PC-9 (cell line): ENCODE measurements around the gene KRTAP10-5. TPM values are rescaled to one million over a fixed set of nuclear protein-coding genes. Genes with fewer than 3 reads are reported as not detected.

ENCODE experiments used
- BruUV-seq: library from RNA; stranded (reverse); fragments of 400-500 nt; replicated peaks from 2 replicates; lab custom pipeline; 2021; lab: Mats Ljungman, UMichigan
- CTCF ChIA-PET: fragments of 300-600 bp; sonication (Branson Sonifier 250); formaldehyde crosslinking; loops from one replicate; lab custom pipeline; 2022; ENCODE audit warnings: antibody characterized with exemption; lab: Charles Lee
- POLR2A ChIA-PET: fragments of 300-600 bp; sonication (Branson Sonifier 250); formaldehyde crosslinking; loops from one replicate; lab custom pipeline; 2022; ENCODE audit warnings: antibody characterized with exemption; ENCODE audit not compliant: unreplicated experiment; lab: Charles Lee
- DNase-seq, 2 experiments: peaks; one replicate each; pipeline versions ENCODE4 v3.0.0 to v3.0.0-alpha.2; 2015 to 2022; ENCODE audit warnings: mixed read lengths in 1 of 2
- H2AFZ ChIP-seq: fragments of 200-600 bp; sonication (generic); 2 replicates; pipeline ENCODE4 v1.8.1; 2017; ENCODE audit warnings: antibody characterized with exemption
- H3F3A ChIP-seq: fragments of 200-600 bp; sonication (generic); 2 replicates; pipeline ENCODE4 v1.8.1; 2017; ENCODE audit warnings: antibody characterized with exemption, mild to moderate bottlenecking, low read depth; ENCODE audit not compliant: insufficient read depth
- H3K27ac ChIP-seq: fragments of 200-600 bp; sonication (generic); 2 replicates; pipeline ENCODE4 v1.6.1; 2016; ENCODE audit warnings: mixed run types
- H3K27me3 ChIP-seq: fragments of 200-600 bp; sonication (generic); 2 replicates; pipeline ENCODE4 v1.6.1; 2016; ENCODE audit warnings: low read depth, mixed run types; ENCODE audit not compliant: insufficient read depth
- H3K36me3 ChIP-seq: fragments of 200-600 bp; sonication (generic); 2 replicates; pipeline ENCODE4 v1.6.1; 2016; ENCODE audit warnings: low read depth, mixed run types
- H3K4me1 ChIP-seq: fragments of 200-600 bp; sonication (generic); replicated peaks from 2 replicates; pipeline ENCODE4 v1.6.1; 2016; ENCODE audit warnings: mixed run types; ENCODE audit not compliant: insufficient read depth
- H3K4me2 ChIP-seq: fragments of 200-600 bp; sonication (generic); 2 replicates; pipeline ENCODE4 v1.6.1; 2017; ENCODE audit warnings: mixed run types
- H3K4me3 ChIP-seq: fragments of 200-600 bp; sonication (generic); 2 replicates; pipeline ENCODE4 v1.6.1; 2016; ENCODE audit warnings: mixed run types
- H3K79me2 ChIP-seq: fragments of 200-600 bp; sonication (generic); 2 replicates; pipeline ENCODE4 v1.6.1; 2017; ENCODE audit warnings: low read depth, mixed run types
- H3K9me2 ChIP-seq: fragments of 200-600 bp; sonication (generic); 2 replicates; pipeline ENCODE4 v1.8.1; 2017; ENCODE audit warnings: mild to moderate bottlenecking; ENCODE audit not compliant: insufficient read depth
- H3K9me3 ChIP-seq: fragments of 200-600 bp; sonication (generic); 2 replicates; pipeline ENCODE4 v1.8.1; 2016; ENCODE audit warnings: low read depth; ENCODE audit not compliant: insufficient read depth
- H4K20me1 ChIP-seq: fragments of 200-600 bp; sonication (generic); 2 replicates; pipeline ENCODE4 v1.8.1; 2017; ENCODE audit not compliant: insufficient read depth
- EZH2 ChIP-seq: fragments of 200-600 bp; sonication (generic); IDR thresholded peaks from 2 replicates; pipeline ENCODE4 v1.8.0; 2017; ENCODE audit warnings: antibody characterized with exemption, low read depth
- intact Hi-C: fragments of 100-400 bp; cut with micrococcal nuclease; formaldehyde crosslinking; loops from one replicate; pipeline ENCODE4 v1.10.0; 2022; ENCODE audit not compliant: unreplicated experiment
- total RNA-seq: library from RNA; stranded (reverse); gene quantifications from 2 replicates; pipeline ENCODE4 v1.2.3, GENCODE V29; 2021
- TF ChIP-seq, protein P1 (sequence below): fragments of 200-600 bp; sonication (generic); conservative IDR thresholded peaks from 2 replicates; pipeline ENCODE4 v1.6.1; 2017; ENCODE audit warnings: mixed run types, antibody characterized with exemption, mild to moderate bottlenecking, moderate library complexity

KRTAP10-5 gene
- total RNA-seq, 1 experiment from 2014 or later: not detected

DNA sequence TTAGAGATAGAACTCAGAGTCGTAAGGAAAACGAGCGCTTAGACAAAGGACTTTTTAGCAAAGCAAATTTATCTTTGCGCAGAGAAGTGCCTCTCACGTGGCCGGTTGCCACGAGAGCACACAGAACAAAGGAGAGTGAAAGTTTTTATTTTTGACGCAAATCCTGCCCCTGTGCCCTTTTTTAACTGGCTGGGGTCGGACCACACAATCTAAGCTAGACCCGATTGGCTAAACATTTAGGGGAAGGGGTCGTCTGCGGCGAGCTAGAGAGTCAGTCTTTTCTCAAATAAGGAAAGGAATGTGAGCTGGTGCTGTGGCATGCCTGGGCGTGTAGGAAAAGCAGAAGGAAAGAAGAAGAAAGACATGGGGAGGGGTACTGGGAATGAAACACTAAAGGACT lies 31.5 kb downstream of the KRTAP10-5 start:
- Histone ChIP-seq H3F3A (no peaks in the 10 kb centered on the region), H3K9me2 (no peaks in the 10 kb centered on the region), H3K4me2 (no peak overlapping the region), H3K79me2 (no peaks in the 10 kb centered on the region), H3K4me1 (no peaks in the 10 kb centered on the region), H2AFZ (no peak overlapping the region), H3K4me3 (no peak overlapping the region), H4K20me1 (no peaks in the 10 kb centered on the region), H3K36me3 (no peaks in the 10 kb centered on the region), H3K27me3 (peaks cover 56% of the 10 kb centered on the region), H3K27ac (no peak overlapping the region), H3K9me3 (no peaks in the 10 kb centered on the region)
- no peak for DNase-seq
- intact Hi-C loops: no loop called here
- BruUV-seq: no TSS peak
- CTCF ChIA-PET: no interaction called here
- POLR2A ChIA-PET: no interaction called here
- TF ChIP-seq, protein P1, sequence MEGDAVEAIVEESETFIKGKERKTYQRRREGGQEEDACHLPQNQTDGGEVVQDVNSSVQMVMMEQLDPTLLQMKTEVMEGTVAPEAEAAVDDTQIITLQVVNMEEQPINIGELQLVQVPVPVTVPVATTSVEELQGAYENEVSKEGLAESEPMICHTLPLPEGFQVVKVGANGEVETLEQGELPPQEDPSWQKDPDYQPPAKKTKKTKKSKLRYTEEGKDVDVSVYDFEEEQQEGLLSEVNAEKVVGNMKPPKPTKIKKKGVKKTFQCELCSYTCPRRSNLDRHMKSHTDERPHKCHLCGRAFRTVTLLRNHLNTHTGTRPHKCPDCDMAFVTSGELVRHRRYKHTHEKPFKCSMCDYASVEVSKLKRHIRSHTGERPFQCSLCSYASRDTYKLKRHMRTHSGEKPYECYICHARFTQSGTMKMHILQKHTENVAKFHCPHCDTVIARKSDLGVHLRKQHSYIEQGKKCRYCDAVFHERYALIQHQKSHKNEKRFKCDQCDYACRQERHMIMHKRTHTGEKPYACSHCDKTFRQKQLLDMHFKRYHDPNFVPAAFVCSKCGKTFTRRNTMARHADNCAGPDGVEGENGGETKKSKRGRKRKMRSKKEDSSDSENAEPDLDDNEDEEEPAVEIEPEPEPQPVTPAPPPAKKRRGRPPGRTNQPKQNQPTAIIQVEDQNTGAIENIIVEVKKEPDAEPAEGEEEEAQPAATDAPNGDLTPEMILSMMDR: no peak
- no peak for TF ChIP-seq EZH2

- Histone ChIP-seq H3K36me3 (no peaks in the 10 kb centered on the region), H3K9me3 (no peaks in the 10 kb centered on the region), H3K4me3 (no peak overlapping the region), H2AFZ (no peak overlapping the region), H3K27ac (no peak overlapping the region), H3K79me2 (no peaks in the 10 kb centered on the region), H3K9me2 (no peaks in the 10 kb centered on the region), H3K4me2 (no peak overlapping the region), H3F3A (no peaks in the 10 kb centered on the region), H3K27me3 (peaks cover 50% of the 10 kb centered on the region), H4K20me1 (no peaks in the 10 kb centered on the region), H3K4me1 (no peaks in the 10 kb centered on the region)
- no TSS peak for BruUV-seq
- no peak for TF ChIP-seq EZH2
- CTCF ChIA-PET: no interaction called here
- intact Hi-C loops: no loop called here
- POLR2A ChIA-PET: no interaction called here
- no peak for DNase-seq
Observed at GRCh38 chr21:44548381-44548780, 32.0 kb downstream of the KRTAP10-5 start.

GRCh38 chr21:44547656-44548331 lies 32.6 kb downstream of the KRTAP10-5 start:
- CTCF ChIA-PET: no interaction called here
- POLR2A ChIA-PET: no interaction called here
- H3K4me3 ChIP-seq: no peak overlapping the region
- peaks cover 2% of the 10 kb centered on the region; the same call in 1 of the 2 replicates for H3K9me3 ChIP-seq
- H3F3A ChIP-seq: no peaks in the 10 kb centered on the region
- DNase-seq: no peak
- H3K9me2 ChIP-seq: no peaks in the 10 kb centered on the region
- no peaks in the 10 kb centered on the region for H3K36me3 ChIP-seq
- no peaks in the 10 kb centered on the region for H3K79me2 ChIP-seq
- no peak overlapping the region for H2AFZ ChIP-seq
- no peaks in the 10 kb centered on the region for H3K4me1 ChIP-seq
- no peak overlapping the region for H3K27ac ChIP-seq
- BruUV-seq: no TSS peak
- H3K27me3 ChIP-seq: peaks cover 46% of the 10 kb centered on the region
- no peaks in the 10 kb centered on the region for H4K20me1 ChIP-seq
- TF ChIP-seq EZH2: no peak
- TF ChIP-seq, protein P1: no peak
- no peak overlapping the region for H3K4me2 ChIP-seq
- intact Hi-C loops: no loop called here

DNA sequence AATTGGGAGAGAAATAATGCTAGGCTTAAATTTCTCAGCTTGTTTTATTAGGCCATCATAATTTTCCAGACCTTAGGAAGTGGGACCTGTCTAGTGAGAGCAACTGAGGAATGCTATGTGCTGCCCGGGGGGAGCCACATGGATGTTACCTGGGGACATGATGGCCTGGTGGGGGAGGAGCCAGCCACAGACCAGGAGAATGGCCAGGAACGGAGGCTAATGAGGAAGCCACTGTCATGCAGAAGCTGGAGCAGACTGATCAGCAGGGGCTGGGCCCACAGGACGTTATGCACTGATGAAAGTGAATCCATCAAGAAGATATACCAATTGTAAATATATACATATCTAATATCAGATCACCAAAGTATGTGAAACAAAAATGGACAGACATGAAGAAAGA lies 35.8 kb downstream of the KRTAP10-5 start:
- Histone ChIP-seq H3K9me2 (no peaks in the 10 kb centered on the region), H3K27me3 (peaks cover 46% of the 10 kb centered on the region), H3K4me2 (no peak overlapping the region), H3K36me3 (no peaks in the 10 kb centered on the region), H3K4me3 (no peak overlapping the region), H3K4me1 (no peaks in the 10 kb centered on the region), H3K27ac (no peak overlapping the region), H4K20me1 (no peaks in the 10 kb centered on the region), H3F3A (no peaks in the 10 kb centered on the region), H3K79me2 (no peaks in the 10 kb centered on the region), H3K9me3 (peaks cover 3% of the 10 kb centered on the region; the same call in 1 of the 2 replicates), H2AFZ (no peak overlapping the region)
- intact Hi-C loops: no loop called here
- CTCF ChIA-PET: no interaction called here
- POLR2A ChIA-PET: no interaction called here
- DNase-seq: no peak
- no peak for TF ChIP-seq EZH2
- TF ChIP-seq, protein P1: no peak
- BruUV-seq: no TSS peak
